ENCODE results near the gene CYB5B. TPM values are rescaled to one million over a fixed set of nuclear protein-coding genes. Genes with fewer than 3 reads are reported as not detected.
A peak's percentile ranks its signal among the peaks of the same experiment; 100 is the strongest.

CYB5B gene
- total and polyA plus RNA-seq, 2 donors (not counting 3 experiments of a cell fraction or from before 2014, with no cell fraction given), result 175 to 176 TPM

DNA sequence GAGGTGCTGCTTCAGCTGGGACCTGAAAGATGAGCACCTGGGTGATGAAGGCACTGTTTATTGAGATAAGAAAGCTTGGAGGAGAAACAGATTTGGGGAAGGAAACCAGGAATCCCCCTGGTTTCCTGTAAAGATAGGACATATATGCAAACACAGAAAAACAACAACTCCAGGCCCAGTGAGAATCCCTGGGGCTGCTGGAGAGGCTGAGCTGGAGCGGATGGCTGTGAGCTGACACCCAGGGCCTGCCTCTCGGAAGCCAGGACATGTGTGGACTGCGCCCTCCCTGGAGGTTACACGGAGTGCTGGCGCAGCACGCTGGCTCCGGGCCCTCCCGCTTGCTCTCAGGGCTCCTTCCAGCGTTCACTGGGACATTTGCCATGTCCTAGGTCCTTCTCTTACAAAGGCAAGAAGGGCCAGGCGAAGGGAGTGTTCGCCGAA lies 57.5 kb downstream of the CYB5B start:
- Histone ChIP-seq H3K36me3 (ENCODE audit: control insufficient read depth in 2 of 2, extremely low read depth in 1 of 2, insufficient read depth in 2 of 2, low read length in 2 of 2) (no peaks in the 10 kb centered on the region), H3K27ac (ENCODE audit: insufficient read depth, low read depth, low read length) (peak overlapping the region; percentile 78), H3K4me2 (ENCODE audit: insufficient read depth, low read length) (peak overlapping the region; percentile 11), H3K4me3 (replicated peaks in 1 of 3; ENCODE audit: insufficient read depth in 1 of 3, low read depth in 1 of 3, low read length in 3 of 3) (no peak overlapping the region), H4K20me1 (replicated peaks; ENCODE audit: control insufficient read depth, extremely low read depth, insufficient read depth, low read length) (no peaks in the 10 kb centered on the region), H3K79me2 (ENCODE audit: control insufficient read depth, insufficient read depth, low read length) (no peaks in the 10 kb centered on the region), H3K4me1 (ENCODE audit: control insufficient read depth, extremely low read depth, insufficient read depth, low read length) (peaks cover 31% of the 10 kb centered on the region), H3K9me1 (replicated peaks; ENCODE audit: control insufficient read depth, extremely low read depth, insufficient read depth, low read length) (no peaks in the 10 kb centered on the region), H3K9ac (replicated peaks; ENCODE audit: extremely low read depth, insufficient read depth, low read length) (peak overlapping the region; percentile 53), H3K27me3 (ENCODE audit: control insufficient read depth in 2 of 2, insufficient read depth in 2 of 2, low read length in 2 of 2) (no peaks in the 10 kb centered on the region), H3K9me3 (replicated peaks; ENCODE audit: control insufficient read depth, insufficient read depth, low read length) (no peaks in the 10 kb centered on the region), H2AFZ (ENCODE audit: low read depth, low read length) (peak overlapping the region; percentile 1)
- ChIA-PET POLR2A (interaction anchor here (1.1 kb wide), 1 partner anchor 86 kb away, joined by 3 read pairs; no protein-coding TSS in a partner anchor), CTCF (interaction anchor here (0.9 to 3.4 kb wide), 10 partner anchors 10 to 137 kb away, joined by 3 to 26 read pairs (median 6); no protein-coding TSS in a partner anchor)
- intact Hi-C loops (cut with micrococcal nuclease) (loop anchor here (1.0 to 2.0 kb wide), 5 partner anchors 48 to 86 kb away; partner anchors contain the start of gene NFAT5), dilution Hi-C loops (cut with MboI; ENCODE audit: extremely low pct_ligation_motif_present, low sequenced_read_pairs) (no loop called here)
- FAIRE-seq (peak; percentile 79), DNase-seq (ENCODE audit: low read depth, low spot score) (peak; percentile 97)
- TF ChIP-seq MYC (IDR thresholded peaks at IDR 0.05; ENCODE audit: low read depth, low read length) (no peak), POLR2AphosphoS5 (IDR thresholded peaks at IDR 0.05; ENCODE audit: insufficient read depth, low read depth, low read length) (peak; percentile 82), JUN (IDR thresholded peaks at IDR 0.05; ENCODE audit: borderline replicate concordance, insufficient read depth, insufficient read length, low read depth) (no peak), FOS (IDR thresholded peaks at IDR 0.05; ENCODE audit: borderline replicate concordance, insufficient read depth, low read length) (no peak), POLR2A (IDR thresholded peaks at IDR 0.05; ENCODE audit: low read depth, low read length) (peak; percentile 70), GATA2 (IDR thresholded peaks at IDR 0.05; ENCODE audit: insufficient read depth, insufficient read length, low read depth, low read length) (peak; percentile 60), EZH2 (IDR thresholded peaks at IDR 0.05; ENCODE audit: borderline replicate concordance, low read depth, low read length, severe bottlenecking) (no peak)
- TF ChIP-seq, protein P1, sequence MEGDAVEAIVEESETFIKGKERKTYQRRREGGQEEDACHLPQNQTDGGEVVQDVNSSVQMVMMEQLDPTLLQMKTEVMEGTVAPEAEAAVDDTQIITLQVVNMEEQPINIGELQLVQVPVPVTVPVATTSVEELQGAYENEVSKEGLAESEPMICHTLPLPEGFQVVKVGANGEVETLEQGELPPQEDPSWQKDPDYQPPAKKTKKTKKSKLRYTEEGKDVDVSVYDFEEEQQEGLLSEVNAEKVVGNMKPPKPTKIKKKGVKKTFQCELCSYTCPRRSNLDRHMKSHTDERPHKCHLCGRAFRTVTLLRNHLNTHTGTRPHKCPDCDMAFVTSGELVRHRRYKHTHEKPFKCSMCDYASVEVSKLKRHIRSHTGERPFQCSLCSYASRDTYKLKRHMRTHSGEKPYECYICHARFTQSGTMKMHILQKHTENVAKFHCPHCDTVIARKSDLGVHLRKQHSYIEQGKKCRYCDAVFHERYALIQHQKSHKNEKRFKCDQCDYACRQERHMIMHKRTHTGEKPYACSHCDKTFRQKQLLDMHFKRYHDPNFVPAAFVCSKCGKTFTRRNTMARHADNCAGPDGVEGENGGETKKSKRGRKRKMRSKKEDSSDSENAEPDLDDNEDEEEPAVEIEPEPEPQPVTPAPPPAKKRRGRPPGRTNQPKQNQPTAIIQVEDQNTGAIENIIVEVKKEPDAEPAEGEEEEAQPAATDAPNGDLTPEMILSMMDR (IDR thresholded peaks at IDR 0.05; ENCODE audit: extremely low read depth in 1 of 2, insufficient read depth in 1 of 2, low read depth in 1 of 2, low read length in 2 of 2), result peak in 1 of 2 donors; percentile 36
- TF ChIP-seq, protein P2, sequence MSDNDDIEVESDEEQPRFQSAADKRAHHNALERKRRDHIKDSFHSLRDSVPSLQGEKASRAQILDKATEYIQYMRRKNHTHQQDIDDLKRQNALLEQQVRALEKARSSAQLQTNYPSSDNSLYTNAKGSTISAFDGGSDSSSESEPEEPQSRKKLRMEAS (IDR thresholded peaks at IDR 0.05; ENCODE audit: insufficient read depth, insufficient read length), result no peak
- no TSS peak for BruUV-seq (replicated peaks)

Measured in endothelial cell of umbilical vein (primary cell).